Calu3 (cell line): ENCODE data around the gene C11orf91. TPM values are rescaled to one million over a fixed set of nuclear protein-coding genes. Genes with fewer than 3 reads are reported as not detected.
A peak's percentile ranks its signal among the peaks of the same experiment; 100 is the strongest.
"Not testable (repeated sequence)": the region's sequence is repeated elsewhere in the genome, so short reads cannot be mapped to it uniquely, and the experiment has no call there.

ENCODE experiments used
- BruUV-seq: library from RNA; stranded (reverse); fragments of 400-500 nt; replicated peaks from 2 replicates; lab custom pipeline; 2021; lab: Mats Ljungman, UMichigan
- CTCF ChIA-PET: fragments of 300-600 bp; sonication (Branson Sonifier 250); formaldehyde crosslinking; loops from one replicate; lab custom pipeline; 2022; ENCODE audit warnings: antibody characterized with exemption; lab: Charles Lee
- DNase-seq: peaks from one replicate; pipeline ENCODE4 v3.0.0; 2022
- H3K27ac Mint-ChIP-seq: one replicate; pipeline ENCODE4 v1.8.0; 2022; ENCODE audit warnings: mixed read lengths; ENCODE audit not compliant: unreplicated experiment
- H3K27me3 Mint-ChIP-seq: one replicate; pipeline ENCODE4 v1.8.0; 2022; ENCODE audit warnings: mixed read lengths; ENCODE audit not compliant: unreplicated experiment
- H3K36me3 Mint-ChIP-seq: one replicate; pipeline ENCODE4 v1.8.0; 2022; ENCODE audit warnings: mild to moderate bottlenecking, moderate library complexity, mixed read lengths; ENCODE audit not compliant: insufficient read depth, unreplicated experiment
- H3K4me1 Mint-ChIP-seq: one replicate; pipeline ENCODE4 v1.8.0; 2022; ENCODE audit warnings: mild to moderate bottlenecking, low read depth, mixed read lengths; ENCODE audit not compliant: unreplicated experiment
- H3K4me3 Mint-ChIP-seq: one replicate; pipeline ENCODE4 v1.8.0; 2022; ENCODE audit warnings: mild to moderate bottlenecking, low read depth, moderate library complexity, mixed read lengths; ENCODE audit not compliant: unreplicated experiment
- H3K9me3 Mint-ChIP-seq: one replicate; pipeline ENCODE4 v1.8.0; 2022; ENCODE audit warnings: low read depth, mixed read lengths; ENCODE audit not compliant: unreplicated experiment
- intact Hi-C: fragments of 100-400 bp; cut with micrococcal nuclease; formaldehyde crosslinking; loops from one replicate; pipeline ENCODE4 v1.10.0; 2022; ENCODE audit not compliant: unreplicated experiment
- total RNA-seq: library from RNA; stranded (reverse); gene quantifications from 2 replicates; pipeline ENCODE4 v1.2.3, GENCODE V29; 2022
- TF ChIP-seq, protein P1 (sequence below): fragments of 200-600 bp; IDR thresholded peaks from one replicate; pipeline ENCODE4 v1.8.0; 2022; ENCODE audit warnings: antibody characterized with exemption; ENCODE audit not compliant: unreplicated experiment

The C11orf91 gene
- total RNA-seq, 1 experiment from 2014 or later: 5.8 TPM

DNA sequence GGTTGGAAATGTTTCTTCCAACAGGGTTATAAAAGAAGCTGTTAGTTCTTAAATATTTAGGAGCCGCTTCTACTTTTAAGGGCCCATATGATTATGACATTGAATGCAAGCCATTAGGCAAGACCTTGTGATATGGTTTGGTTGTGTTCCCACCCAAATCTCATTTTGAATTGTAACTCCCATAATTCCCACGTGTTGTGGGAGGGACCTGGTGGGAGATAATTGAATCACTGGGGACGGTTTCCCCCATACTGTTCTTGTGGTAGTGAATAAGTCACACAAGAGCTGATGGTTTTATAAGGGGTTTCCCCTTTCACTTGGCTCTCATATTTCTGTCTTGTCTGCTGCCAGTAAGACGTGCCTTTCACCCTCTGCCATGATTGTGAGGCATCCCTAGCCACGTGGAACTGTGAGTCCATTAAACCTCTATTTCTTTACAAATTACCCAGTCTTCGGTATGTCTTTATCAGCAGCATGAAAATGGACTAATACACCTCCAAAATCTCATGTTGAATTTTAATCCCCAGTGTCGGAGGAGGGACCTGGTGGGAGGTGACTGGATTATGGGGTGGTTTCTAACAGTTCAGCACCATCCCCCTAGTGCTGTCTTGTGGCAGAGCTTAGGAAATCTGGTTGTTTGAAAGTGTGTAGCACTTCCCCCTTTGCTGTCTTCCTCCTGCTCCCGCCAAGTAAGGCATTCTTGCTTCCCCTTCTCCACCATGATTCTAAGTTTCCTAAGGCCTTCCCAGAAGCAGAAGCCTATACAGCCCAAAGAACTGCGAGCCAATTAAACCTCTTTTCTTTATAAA, 31.3 kb upstream of the C11orf91 start:
- intact Hi-C loops: loop anchor here (2.0 kb wide), 1 partner anchor 19 kb away; no protein-coding TSS in a partner anchor
- Mint-ChIP-seq H3K4me3 (peak overlapping the region; percentile 77), H3K4me1 (peaks cover 54% of the 10 kb centered on the region), H3K27me3 (no peaks in the 10 kb centered on the region), H3K27ac (peak overlapping the region; percentile 85), H3K36me3 (peaks cover 95% of the 10 kb centered on the region), H3K9me3 (no peaks in the 10 kb centered on the region)
- TF ChIP-seq, protein P1, sequence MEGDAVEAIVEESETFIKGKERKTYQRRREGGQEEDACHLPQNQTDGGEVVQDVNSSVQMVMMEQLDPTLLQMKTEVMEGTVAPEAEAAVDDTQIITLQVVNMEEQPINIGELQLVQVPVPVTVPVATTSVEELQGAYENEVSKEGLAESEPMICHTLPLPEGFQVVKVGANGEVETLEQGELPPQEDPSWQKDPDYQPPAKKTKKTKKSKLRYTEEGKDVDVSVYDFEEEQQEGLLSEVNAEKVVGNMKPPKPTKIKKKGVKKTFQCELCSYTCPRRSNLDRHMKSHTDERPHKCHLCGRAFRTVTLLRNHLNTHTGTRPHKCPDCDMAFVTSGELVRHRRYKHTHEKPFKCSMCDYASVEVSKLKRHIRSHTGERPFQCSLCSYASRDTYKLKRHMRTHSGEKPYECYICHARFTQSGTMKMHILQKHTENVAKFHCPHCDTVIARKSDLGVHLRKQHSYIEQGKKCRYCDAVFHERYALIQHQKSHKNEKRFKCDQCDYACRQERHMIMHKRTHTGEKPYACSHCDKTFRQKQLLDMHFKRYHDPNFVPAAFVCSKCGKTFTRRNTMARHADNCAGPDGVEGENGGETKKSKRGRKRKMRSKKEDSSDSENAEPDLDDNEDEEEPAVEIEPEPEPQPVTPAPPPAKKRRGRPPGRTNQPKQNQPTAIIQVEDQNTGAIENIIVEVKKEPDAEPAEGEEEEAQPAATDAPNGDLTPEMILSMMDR: no peak
- CTCF ChIA-PET: interaction anchor here (1.9 to 3.5 kb wide), 2 partner anchors 16 to 36 kb away, joined by 4 to 15 read pairs; no protein-coding TSS in a partner anchor
- DNase-seq: no peak
- TSS peak; percentile 65 for BruUV-seq

DNA sequence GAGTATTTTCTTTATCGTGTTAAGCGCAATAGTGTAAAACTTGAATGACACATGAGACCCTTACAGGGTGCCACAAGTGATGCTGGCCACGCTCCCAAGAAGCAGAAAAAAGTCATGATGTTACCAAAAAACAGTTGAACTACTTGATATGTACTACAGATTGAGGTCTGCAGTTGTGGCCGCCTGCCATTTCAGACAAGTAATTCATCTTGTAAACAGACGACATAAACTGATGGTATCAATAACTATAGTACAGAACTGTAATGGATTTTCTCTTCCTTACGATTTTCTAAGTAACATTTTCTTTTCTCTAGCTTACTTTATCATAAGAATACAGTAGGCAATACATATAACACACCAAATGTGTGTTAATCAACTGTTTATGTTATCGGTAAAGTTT, 30.1 kb upstream of the C11orf91 start:
- H3K4me3 Mint-ChIP-seq: peak overlapping the region; percentile 77
- intact Hi-C loops: loop anchor here (2.0 kb wide), 1 partner anchor 18 kb away; no protein-coding TSS in a partner anchor
- H3K4me1 Mint-ChIP-seq: peaks cover 63% of the 10 kb centered on the region
- CTCF ChIA-PET: interaction anchor here (1.9 kb wide), 1 partner anchor 34 kb away, joined by 4 read pairs; no protein-coding TSS in a partner anchor
- H3K36me3 Mint-ChIP-seq: peaks cover 93% of the 10 kb centered on the region
- H3K27me3 Mint-ChIP-seq: no peaks in the 10 kb centered on the region
- no peak for DNase-seq
- peak overlapping the region; percentile 85 for H3K27ac Mint-ChIP-seq
- H3K9me3 Mint-ChIP-seq: no peaks in the 10 kb centered on the region
- no TSS peak for BruUV-seq
- TF ChIP-seq, protein P1: no peak

DNA sequence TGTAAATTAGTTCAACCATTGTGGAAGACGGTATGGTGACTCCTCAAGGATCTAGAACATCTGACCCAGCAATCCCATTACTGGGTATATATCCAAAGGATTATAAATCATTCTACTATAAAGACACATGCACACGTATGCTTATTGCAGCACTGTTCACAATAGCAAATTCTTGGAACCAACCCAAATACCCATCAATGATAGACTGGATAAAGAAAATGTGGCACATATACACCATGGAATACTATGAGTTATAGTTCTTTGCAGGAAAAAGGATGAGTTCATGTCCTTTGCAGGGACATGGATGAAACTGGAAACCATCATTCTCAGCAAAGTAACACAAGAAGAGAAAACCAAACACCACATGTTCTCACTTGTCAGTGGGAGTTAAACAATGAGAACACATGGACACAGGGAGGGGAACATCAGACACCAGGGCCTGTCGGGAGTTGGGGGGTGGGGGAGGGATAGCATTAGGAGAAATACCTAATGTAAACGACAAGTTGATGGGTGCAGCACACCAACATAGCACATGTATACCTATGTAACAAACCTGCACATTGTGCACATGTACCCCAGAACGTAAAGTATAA, 28.5 kb upstream of the C11orf91 start:
- DNase-seq, H3K27me3 Mint-ChIP-seq, intact Hi-C loops, CTCF ChIA-PET, BruUV-seq, H3K9me3 Mint-ChIP-seq: not testable (repeated sequence)
- H3K4me1 Mint-ChIP-seq: peaks cover 78% of the 10 kb centered on the region
- peak overlapping the region; percentile 49 for H3K4me3 Mint-ChIP-seq
- H3K36me3 Mint-ChIP-seq: peaks cover 93% of the 10 kb centered on the region
- H3K27ac Mint-ChIP-seq: peak overlapping the region; percentile 64

DNA sequence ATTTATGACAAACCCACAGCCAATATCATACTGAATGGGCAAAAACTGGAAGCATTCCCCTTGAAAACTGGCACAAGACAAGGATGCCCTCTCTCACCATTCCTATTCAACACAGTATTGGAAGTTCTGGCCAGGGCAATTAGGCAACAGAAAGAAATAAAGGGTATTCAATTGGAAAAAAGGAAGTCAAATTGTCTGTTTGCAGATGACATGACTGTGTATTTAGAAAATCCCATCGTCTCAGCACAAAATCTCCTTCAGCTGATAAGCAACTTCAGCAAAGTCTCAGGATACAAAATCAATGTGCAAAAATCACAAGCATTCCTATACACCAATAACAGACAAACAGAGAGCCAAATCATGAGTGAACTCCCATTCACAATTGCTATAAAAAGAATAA, 26.9 kb upstream of the C11orf91 start:
- H3K27me3 Mint-ChIP-seq, BruUV-seq, CTCF ChIA-PET, intact Hi-C loops, H3K9me3 Mint-ChIP-seq, DNase-seq: not testable (repeated sequence)
- peak overlapping the region; percentile 49 for H3K4me3 Mint-ChIP-seq
- peak overlapping the region; percentile 18 for H3K27ac Mint-ChIP-seq
- H3K36me3 Mint-ChIP-seq: peaks cover 93% of the 10 kb centered on the region
- peaks cover 89% of the 10 kb centered on the region for H3K4me1 Mint-ChIP-seq

DNA sequence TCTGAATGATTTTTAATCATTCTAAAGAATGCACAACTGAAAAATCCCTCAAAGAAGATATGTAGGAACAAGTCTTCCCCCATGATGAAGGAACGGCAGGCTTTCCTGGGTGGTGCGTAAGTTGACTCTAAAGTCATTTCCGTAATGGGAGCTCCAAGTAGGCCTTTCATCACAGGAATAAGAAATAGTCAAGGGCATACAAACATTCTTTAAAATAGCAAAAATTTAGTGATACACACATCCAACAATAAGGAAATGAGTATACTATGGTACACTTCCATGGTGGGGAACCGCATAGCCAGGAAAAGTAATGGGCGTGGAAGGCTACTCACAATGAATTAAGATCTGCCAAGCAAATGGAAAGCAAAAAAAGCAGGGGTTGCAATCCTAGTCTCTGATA, 24.9 kb upstream of the C11orf91 start:
- peak overlapping the region; percentile 83 for H3K27ac Mint-ChIP-seq
- H3K4me1 Mint-ChIP-seq: peaks cover 97% of the 10 kb centered on the region
- TF ChIP-seq, protein P1: no peak
- intact Hi-C loops: no loop called here
- DNase-seq: no peak
- no peaks in the 10 kb centered on the region for H3K9me3 Mint-ChIP-seq
- H3K4me3 Mint-ChIP-seq: peak overlapping the region; percentile 49
- peaks cover 96% of the 10 kb centered on the region for H3K36me3 Mint-ChIP-seq
- H3K27me3 Mint-ChIP-seq: no peaks in the 10 kb centered on the region
- BruUV-seq: no TSS peak
- CTCF ChIA-PET: interaction anchor here (1.0 to 1.3 kb wide), 3 partner anchors 9 to 33 kb away, joined by 3 to 4 read pairs (median 3); no protein-coding TSS in a partner anchor
